GM23338 (cell line): ENCODE data around the gene KLHL22. TPM values are rescaled to one million over a fixed set of nuclear protein-coding genes. Genes with fewer than 3 reads are reported as not detected.

ENCODE experiments used
- ATAC-seq: fragments of 200-7000 bp; cut with Tn5 transposase; 3 replicates; pipeline ENCODE4 v1.9.1; 2020
- DNase-seq: peaks from one replicate; pipeline ENCODE4 v3.0.0-alpha.2; 2015; ENCODE audit warnings: low spot score
- H2AFZ ChIP-seq: fragments of 200-600 bp; sonication (generic); 2 replicates; pipeline ENCODE4 v1.8.0; 2016; ENCODE audit warnings: antibody characterized with exemption, mild to moderate bottlenecking, moderate library complexity
- H3F3A ChIP-seq: fragments of 200-600 bp; sonication (generic); replicated peaks from 2 replicates; pipeline ENCODE4 v1.8.0; 2017; ENCODE audit warnings: antibody characterized with exemption, mixed run types, low read depth
- H3K27ac ChIP-seq: fragments of 200-600 bp; sonication (generic); 2 replicates; pipeline ENCODE4 v1.6.1; 2016; ENCODE audit warnings: low read depth
- H3K27me3 ChIP-seq: fragments of 200-600 bp; sonication (generic); 2 replicates; pipeline ENCODE4 v1.8.0; 2016; ENCODE audit warnings: mild to moderate bottlenecking, mixed run types, moderate library complexity; ENCODE audit not compliant: insufficient read depth
- H3K36me3 ChIP-seq: fragments of 200-600 bp; sonication (generic); 2 replicates; pipeline ENCODE4 v1.8.0; 2016; ENCODE audit warnings: mild to moderate bottlenecking; ENCODE audit not compliant: insufficient read depth
- H3K4me1 ChIP-seq: fragments of 200-600 bp; sonication (generic); 2 replicates; pipeline ENCODE4 v1.8.0; 2016; ENCODE audit warnings: mild to moderate bottlenecking, moderate library complexity; ENCODE audit not compliant: insufficient read depth
- H3K4me2 ChIP-seq: fragments of 200-600 bp; sonication (generic); 2 replicates; pipeline ENCODE4 v1.7.1; 2017; ENCODE audit warnings: mixed run types
- H3K4me3 ChIP-seq: fragments of 200-600 bp; sonication (generic); 2 replicates; pipeline ENCODE4 v1.6.1; 2016; ENCODE audit warnings: mixed run types
- H3K79me2 ChIP-seq: fragments of 200-600 bp; sonication (generic); replicated peaks from 2 replicates; pipeline ENCODE4 v1.8.0; 2017; ENCODE audit warnings: mild to moderate bottlenecking; ENCODE audit not compliant: insufficient read depth
- H3K9me2 ChIP-seq: fragments of 200-600 bp; sonication (generic); 2 replicates; pipeline ENCODE4 v1.8.0; 2017; ENCODE audit not compliant: insufficient read depth
- H4K20me1 ChIP-seq: fragments of 200-600 bp; sonication (generic); replicated peaks from 2 replicates; pipeline ENCODE4 v1.8.0; 2017; ENCODE audit warnings: mild to moderate bottlenecking; ENCODE audit not compliant: insufficient read depth
- H3K27ac Mint-ChIP-seq: 2 replicates; pipeline ENCODE4 v1.8.0; 2020; ENCODE audit warnings: inconsistent platforms, mild to moderate bottlenecking, moderate library complexity, mixed read lengths
- H3K27me3 Mint-ChIP-seq: 3 replicates; pipeline ENCODE4 v1.8.0; 2022; ENCODE audit warnings: low read depth, mild to moderate bottlenecking, moderate library complexity, mixed read lengths, inconsistent platforms; ENCODE audit not compliant: insufficient read depth, poor library complexity
- H3K36me3 Mint-ChIP-seq: 3 replicates; pipeline ENCODE4 v1.8.0; 2021; ENCODE audit warnings: low read depth, mild to moderate bottlenecking, inconsistent platforms, moderate library complexity, mixed read lengths
- H3K4me1 Mint-ChIP-seq: 3 replicates; pipeline ENCODE4 v1.8.0; 2020; ENCODE audit warnings: mild to moderate bottlenecking, inconsistent platforms, mixed read lengths
- H3K4me3 Mint-ChIP-seq: 3 replicates; pipeline ENCODE4 v1.8.0; 2021; ENCODE audit warnings: moderate library complexity, mild to moderate bottlenecking, inconsistent platforms, mixed read lengths
- H3K9me3 Mint-ChIP-seq: 3 replicates; pipeline ENCODE4 v1.8.0; 2020; ENCODE audit warnings: moderate library complexity, mild to moderate bottlenecking, inconsistent platforms, mixed read lengths
- JUNB ChIP-seq: IDR thresholded peaks from one replicate; pipeline ENCODE4 v1.6.1; 2016; ENCODE audit warnings: antibody characterized with exemption; ENCODE audit not compliant: unreplicated experiment
- NANOG ChIP-seq: IDR thresholded peaks from 2 replicates; pipeline ENCODE4 v1.6.1; 2016; ENCODE audit warnings: antibody characterized with exemption, borderline replicate concordance
- STAT1 ChIP-seq: IDR thresholded peaks from one replicate; pipeline ENCODE4 v1.6.1; 2016; ENCODE audit warnings: antibody characterized with exemption; ENCODE audit not compliant: unreplicated experiment
- ZNF114 ChIP-seq: fragments of 250-450 bp; sonication (Bioruptor Pico); IDR thresholded peaks from 2 replicates; pipeline ENCODE4 v1.5.0; 2020; ENCODE audit warnings: mild to moderate bottlenecking, moderate library complexity
- ZNF331 ChIP-seq: fragments of 250-450 bp; sonication (Bioruptor Pico); IDR thresholded peaks from 2 replicates; pipeline ENCODE4 v1.5.0; 2020; ENCODE audit warnings: low read depth, mild to moderate bottlenecking, moderate library complexity
- polyA plus RNA-seq: library from polyadenylated mRNA; unstranded; fragments of >200 nt; fragmentation: Nextera tagmentation; extraction: Ambion mirVana; gene quantifications from 2 replicates; pipeline ENCODE4 v1.2.1, GENCODE V29; 2016
- total RNA-seq: library from RNA; depleted of rRNA; stranded (reverse); fragments of >200 nt; shearing (Covaris generic); gene quantifications from 2 replicates; pipeline ENCODE4 v1.2.3, GENCODE V29; 2014
- TF ChIP-seq, protein P1 (sequence below), 2 experiments: fragments of 200-600 bp in 1 of 2; sonication (generic) in 1 of 2; conservative IDR thresholded peaks; 2 replicates each; pipeline versions ENCODE4 v1.5.1 to v1.6.1; 2016 to 2017; ENCODE audit warnings: antibody characterized with exemption in 2 of 2, low read depth in 2 of 2, mild to moderate bottlenecking in 2 of 2, moderate library complexity in 1 of 2
- TF ChIP-seq, protein P2 (sequence below): fragments of 250-450 bp; sonication (Bioruptor Pico); IDR thresholded peaks from 2 replicates; pipeline ENCODE4 v1.5.0; 2020; ENCODE audit warnings: mild to moderate bottlenecking, moderate library complexity

Gene KLHL22
- total and polyA plus RNA-seq, 2 experiments from 2014 or later = 2.4 to 16.0 TPM

DNA sequence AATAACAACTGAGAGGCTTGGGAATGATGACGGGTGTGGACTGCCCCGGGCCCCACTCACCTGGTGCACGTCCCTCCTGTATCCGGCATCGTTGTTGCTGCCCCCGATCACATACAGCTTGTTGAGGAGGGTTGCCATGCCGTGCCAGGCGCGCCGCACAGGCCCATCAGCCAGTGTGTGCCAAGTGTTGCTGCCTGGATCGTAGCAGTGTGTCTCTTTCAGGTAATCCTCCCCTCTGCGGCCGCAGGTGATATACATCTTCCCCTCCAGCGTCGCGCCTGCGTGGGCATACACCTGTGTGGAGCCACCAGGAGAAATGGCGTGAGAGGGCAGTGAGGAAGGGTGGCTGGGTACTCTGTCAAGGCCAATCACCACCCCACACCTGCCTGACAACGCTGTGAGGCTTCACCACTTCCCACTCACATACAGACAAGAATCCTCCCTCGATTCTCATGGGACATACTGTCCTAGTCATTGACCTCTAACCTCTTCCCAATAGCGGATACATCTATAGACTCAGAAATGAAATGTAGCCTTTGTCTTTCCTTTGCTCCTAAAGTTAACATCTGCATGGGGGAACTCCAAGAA lies 49.1 kb downstream of the KLHL22 start:
- H3K4me2 ChIP-seq = no peak overlapping the region
- no peak for ATAC-seq

DNA sequence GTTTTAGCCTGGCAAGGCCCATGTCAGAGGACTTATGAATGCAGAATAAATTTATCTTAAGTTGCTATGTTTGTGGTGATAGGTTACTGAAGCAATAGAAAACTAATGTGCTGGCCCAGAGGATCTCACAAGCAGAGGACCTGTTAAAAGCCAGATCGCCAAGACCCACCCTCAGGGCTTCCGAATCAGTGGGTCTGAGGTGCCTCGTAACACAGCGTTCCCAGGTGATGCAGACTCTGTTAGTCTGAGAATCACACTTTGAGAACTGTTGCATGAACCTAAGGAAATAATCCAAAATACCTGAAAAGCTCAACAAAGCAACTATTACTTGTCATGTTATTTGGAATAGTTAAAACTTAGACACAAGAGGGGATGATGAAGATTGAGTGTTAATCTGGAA lies 51.3 kb downstream of the KLHL22 start:
- no peaks in the 10 kb centered on the region for H3K9me2 ChIP-seq
- no peaks in the 10 kb centered on the region for H3K4me1 ChIP-seq
- H3K27me3 ChIP-seq = 0 out of 2 replicates have a peak, but pooled peaks cover 6% of the 10 kb centered on the region
- ATAC-seq (no peak), DNase-seq (no peak)
- no peaks in the 10 kb centered on the region for H3K79me2 ChIP-seq
- no peaks in the 10 kb centered on the region for H3K36me3 ChIP-seq
- Mint-ChIP-seq H3K4me1 (no peaks in the 10 kb centered on the region), H3K36me3 (no peaks in the 10 kb centered on the region), H3K27me3 (no peaks in the 10 kb centered on the region), H3K27ac (no peak overlapping the region), H3K4me3 (no peak overlapping the region), H3K9me3 (no peaks in the 10 kb centered on the region)
- H3K4me3 ChIP-seq = no peak overlapping the region
- no peaks in the 10 kb centered on the region; the same call in 1 of the 2 replicates for H4K20me1 ChIP-seq
- H3F3A ChIP-seq = no peaks in the 10 kb centered on the region
- H3K4me2 ChIP-seq = no peak overlapping the region
- H2AFZ ChIP-seq = no peak overlapping the region
- H3K27ac ChIP-seq = no peak overlapping the region
- TF ChIP-seq STAT1 (no peak), ZNF331 (CRISPR knock-in tag) (no peak), JUNB (no peak), NANOG (no peak)
- TF ChIP-seq, protein P1, sequence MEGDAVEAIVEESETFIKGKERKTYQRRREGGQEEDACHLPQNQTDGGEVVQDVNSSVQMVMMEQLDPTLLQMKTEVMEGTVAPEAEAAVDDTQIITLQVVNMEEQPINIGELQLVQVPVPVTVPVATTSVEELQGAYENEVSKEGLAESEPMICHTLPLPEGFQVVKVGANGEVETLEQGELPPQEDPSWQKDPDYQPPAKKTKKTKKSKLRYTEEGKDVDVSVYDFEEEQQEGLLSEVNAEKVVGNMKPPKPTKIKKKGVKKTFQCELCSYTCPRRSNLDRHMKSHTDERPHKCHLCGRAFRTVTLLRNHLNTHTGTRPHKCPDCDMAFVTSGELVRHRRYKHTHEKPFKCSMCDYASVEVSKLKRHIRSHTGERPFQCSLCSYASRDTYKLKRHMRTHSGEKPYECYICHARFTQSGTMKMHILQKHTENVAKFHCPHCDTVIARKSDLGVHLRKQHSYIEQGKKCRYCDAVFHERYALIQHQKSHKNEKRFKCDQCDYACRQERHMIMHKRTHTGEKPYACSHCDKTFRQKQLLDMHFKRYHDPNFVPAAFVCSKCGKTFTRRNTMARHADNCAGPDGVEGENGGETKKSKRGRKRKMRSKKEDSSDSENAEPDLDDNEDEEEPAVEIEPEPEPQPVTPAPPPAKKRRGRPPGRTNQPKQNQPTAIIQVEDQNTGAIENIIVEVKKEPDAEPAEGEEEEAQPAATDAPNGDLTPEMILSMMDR (conservative IDR thresholded peaks at IDR 0.05; ENCODE audit: low read depth in 2 of 2) = no peak
- TF ChIP-seq, protein P2, sequence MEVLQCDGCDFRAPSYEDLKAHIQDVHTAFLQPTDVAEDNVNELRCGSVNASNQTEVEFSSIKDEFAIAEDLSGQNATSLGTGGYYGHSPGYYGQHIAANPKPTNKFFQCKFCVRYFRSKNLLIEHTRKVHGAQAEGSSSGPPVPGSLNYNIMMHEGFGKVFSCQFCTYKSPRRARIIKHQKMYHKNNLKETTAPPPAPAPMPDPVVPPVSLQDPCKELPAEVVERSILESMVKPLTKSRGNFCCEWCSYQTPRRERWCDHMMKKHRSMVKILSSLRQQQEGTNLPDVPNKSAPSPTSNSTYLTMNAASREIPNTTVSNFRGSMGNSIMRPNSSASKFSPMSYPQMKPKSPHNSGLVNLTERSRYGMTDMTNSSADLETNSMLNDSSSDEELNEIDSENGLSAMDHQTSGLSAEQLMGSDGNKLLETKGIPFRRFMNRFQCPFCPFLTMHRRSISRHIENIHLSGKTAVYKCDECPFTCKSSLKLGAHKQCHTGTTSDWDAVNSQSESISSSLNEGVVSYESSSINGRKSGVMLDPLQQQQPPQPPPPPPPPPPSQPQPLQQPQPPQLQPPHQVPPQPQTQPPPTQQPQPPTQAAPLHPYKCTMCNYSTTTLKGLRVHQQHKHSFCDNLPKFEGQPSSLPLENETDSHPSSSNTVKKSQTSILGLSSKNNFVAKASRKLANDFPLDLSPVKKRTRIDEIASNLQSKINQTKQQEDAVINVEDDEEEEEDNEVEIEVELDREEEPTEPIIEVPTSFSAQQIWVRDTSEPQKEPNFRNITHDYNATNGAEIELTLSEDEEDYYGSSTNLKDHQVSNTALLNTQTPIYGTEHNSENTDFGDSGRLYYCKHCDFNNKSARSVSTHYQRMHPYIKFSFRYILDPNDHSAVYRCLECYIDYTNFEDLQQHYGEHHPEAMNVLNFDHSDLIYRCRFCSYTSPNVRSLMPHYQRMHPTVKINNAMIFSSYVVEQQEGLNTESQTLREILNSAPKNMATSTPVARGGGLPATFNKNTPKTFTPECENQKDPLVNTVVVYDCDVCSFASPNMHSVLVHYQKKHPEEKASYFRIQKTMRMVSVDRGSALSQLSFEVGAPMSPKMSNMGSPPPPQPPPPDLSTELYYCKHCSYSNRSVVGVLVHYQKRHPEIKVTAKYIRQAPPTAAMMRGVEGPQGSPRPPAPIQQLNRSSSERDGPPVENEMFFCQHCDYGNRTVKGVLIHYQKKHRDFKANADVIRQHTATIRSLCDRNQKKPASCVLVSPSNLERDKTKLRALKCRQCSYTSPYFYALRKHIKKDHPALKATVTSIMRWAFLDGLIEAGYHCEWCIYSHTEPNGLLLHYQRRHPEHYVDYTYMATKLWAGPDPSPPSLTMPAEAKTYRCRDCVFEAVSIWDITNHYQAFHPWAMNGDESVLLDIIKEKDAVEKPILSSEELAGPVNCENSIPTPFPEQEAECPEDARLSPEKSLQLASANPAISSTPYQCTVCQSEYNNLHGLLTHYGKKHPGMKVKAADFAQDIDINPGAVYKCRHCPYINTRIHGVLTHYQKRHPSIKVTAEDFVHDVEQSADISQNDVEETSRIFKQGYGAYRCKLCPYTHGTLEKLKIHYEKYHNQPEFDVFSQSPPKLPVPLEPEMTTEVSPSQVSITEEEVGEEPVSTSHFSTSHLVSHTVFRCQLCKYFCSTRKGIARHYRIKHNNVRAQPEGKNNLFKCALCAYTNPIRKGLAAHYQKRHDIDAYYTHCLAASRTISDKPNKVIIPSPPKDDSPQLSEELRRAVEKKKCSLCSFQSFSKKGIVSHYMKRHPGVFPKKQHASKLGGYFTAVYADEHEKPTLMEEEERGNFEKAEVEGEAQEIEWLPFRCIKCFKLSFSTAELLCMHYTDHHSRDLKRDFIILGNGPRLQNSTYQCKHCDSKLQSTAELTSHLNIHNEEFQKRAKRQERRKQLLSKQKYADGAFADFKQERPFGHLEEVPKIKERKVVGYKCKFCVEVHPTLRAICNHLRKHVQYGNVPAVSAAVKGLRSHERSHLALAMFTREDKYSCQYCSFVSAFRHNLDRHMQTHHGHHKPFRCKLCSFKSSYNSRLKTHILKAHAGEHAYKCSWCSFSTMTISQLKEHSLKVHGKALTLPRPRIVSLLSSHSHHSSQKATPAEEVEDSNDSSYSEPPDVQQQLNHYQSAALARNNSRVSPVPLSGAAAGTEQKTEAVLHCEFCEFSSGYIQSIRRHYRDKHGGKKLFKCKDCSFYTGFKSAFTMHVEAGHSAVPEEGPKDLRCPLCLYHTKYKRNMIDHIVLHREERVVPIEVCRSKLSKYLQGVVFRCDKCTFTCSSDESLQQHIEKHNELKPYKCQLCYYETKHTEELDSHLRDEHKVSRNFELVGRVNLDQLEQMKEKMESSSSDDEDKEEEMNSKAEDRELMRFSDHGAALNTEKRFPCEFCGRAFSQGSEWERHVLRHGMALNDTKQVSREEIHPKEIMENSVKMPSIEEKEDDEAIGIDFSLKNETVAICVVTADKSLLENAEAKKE (CRISPR knock-in tag) = no peak

More for the DNA sequence above, 49.1 kb downstream of the KLHL22 start:
- no peak for TF ChIP-seq JUNB
- TF ChIP-seq ZNF114 = no peak
- Histone ChIP-seq H3K27ac (no peak overlapping the region), H3F3A (no peaks in the 10 kb centered on the region), H2AFZ (no peak overlapping the region), H3K9me2 (no peaks in the 10 kb centered on the region), H3K27me3 (no peaks in the 10 kb centered on the region), H3K79me2 (no peaks in the 10 kb centered on the region), H4K20me1 (no peaks in the 10 kb centered on the region; the same call in 1 of the 2 replicates), H3K36me3 (no peaks in the 10 kb centered on the region), H3K4me1 (no peaks in the 10 kb centered on the region), H3K4me3 (no peak overlapping the region)
- no peaks in the 10 kb centered on the region for H3K4me1 Mint-ChIP-seq
- no peak for DNase-seq
- no peaks in the 10 kb centered on the region for H3K9me3 Mint-ChIP-seq
- H3K4me3 Mint-ChIP-seq = no peak overlapping the region
- H3K27ac Mint-ChIP-seq = no peak overlapping the region
- no peaks in the 10 kb centered on the region for H3K36me3 Mint-ChIP-seq
- H3K27me3 Mint-ChIP-seq = peaks cover 2% of the 10 kb centered on the region
